GM12864 (cell line): Measurements from ENCODE around the gene SNU13.
"Not testable (repeated sequence)": the region's sequence is repeated elsewhere in the genome, so short reads cannot be mapped to it uniquely, and the experiment has no call there.

Experiments used
- DNase-seq: peaks from one replicate; pipeline ENCODE4 v3.0.0-alpha.2; 2011; ENCODE audit warnings: low read depth
- H3K4me3 ChIP-seq: 2 replicates; pipeline ENCODE4 v1.5.1; 2011; ENCODE audit warnings: mild to moderate bottlenecking, low read depth, low read length, control low read depth
- CTCF ChIP-seq: IDR thresholded peaks from 2 replicates; pipeline ENCODE4 v1.5.1; 2011; ENCODE audit warnings: low read depth, mild to moderate bottlenecking, moderate library complexity, low read length, control low read depth, inconsistent platforms; ENCODE audit errors: missing control alignments

Gene SNU13

GRCh38 chr22:41681616-41682015 lies 7.1 kb downstream of the SNU13 start:
- no peak for TF ChIP-seq CTCF
- DNase-seq, result no peak
- peak overlapping the region; percentile 70; the same call in 1 of the 2 replicates for H3K4me3 ChIP-seq

DNA sequence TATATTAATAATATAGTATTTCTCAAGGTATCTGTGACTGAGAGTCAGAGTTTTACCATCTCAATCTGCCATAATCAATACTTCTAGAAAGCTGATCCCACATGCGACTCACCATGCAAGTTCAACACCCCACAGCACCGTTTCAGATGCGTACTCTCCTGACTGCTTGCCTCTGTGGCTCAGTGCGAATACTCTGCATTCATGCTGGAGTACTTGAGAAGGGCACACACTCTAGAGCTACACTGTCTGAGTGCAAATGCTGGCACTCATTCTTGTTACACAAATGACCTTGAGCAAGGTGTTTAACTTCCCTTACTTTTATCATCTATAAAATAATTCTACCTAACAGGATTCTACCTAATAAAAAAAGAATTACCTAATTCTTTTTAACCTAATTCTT lies 12.5 kb downstream of the SNU13 start:
- H3K4me3 ChIP-seq, result no peak overlapping the region
- no peak for DNase-seq
- no peak for TF ChIP-seq CTCF

DNA sequence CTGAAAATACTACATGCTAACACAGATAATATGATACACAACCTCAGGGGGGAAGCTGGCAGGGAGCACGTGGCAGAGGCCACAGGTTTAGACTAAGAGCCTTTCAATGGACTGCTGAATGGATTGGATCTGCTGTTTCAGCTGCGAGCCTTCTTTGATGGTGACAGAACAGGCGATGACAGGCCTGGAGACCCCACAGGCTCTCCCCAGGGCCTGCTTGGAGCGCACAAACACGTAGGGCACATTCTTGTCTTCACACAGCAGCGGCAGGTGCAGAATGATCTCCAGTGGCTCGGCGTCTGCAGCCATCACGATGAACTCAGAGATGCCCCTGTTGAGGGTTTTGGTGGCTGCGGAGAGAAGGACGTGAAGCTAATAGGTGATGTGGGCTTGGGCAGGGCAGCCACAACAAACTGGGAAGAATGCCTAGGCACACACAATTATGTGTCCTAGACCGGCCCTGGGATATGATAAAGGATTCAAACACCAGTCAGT lies 13.8 kb downstream of the SNU13 start:
- DNase-seq, result no peak
- no peak for TF ChIP-seq CTCF
- no peak overlapping the region for H3K4me3 ChIP-seq

GRCh38 chr22:41672780-41673509 lies 15.7 kb downstream of the SNU13 start:
- no peak overlapping the region for H3K4me3 ChIP-seq
- no peak for DNase-seq
- peak; percentile 60 for TF ChIP-seq CTCF

- H3K4me3 ChIP-seq, DNase-seq: not testable (repeated sequence)
Observed at GRCh38 chr22:41672096-41672495, 16.6 kb downstream of the SNU13 start.

DNA sequence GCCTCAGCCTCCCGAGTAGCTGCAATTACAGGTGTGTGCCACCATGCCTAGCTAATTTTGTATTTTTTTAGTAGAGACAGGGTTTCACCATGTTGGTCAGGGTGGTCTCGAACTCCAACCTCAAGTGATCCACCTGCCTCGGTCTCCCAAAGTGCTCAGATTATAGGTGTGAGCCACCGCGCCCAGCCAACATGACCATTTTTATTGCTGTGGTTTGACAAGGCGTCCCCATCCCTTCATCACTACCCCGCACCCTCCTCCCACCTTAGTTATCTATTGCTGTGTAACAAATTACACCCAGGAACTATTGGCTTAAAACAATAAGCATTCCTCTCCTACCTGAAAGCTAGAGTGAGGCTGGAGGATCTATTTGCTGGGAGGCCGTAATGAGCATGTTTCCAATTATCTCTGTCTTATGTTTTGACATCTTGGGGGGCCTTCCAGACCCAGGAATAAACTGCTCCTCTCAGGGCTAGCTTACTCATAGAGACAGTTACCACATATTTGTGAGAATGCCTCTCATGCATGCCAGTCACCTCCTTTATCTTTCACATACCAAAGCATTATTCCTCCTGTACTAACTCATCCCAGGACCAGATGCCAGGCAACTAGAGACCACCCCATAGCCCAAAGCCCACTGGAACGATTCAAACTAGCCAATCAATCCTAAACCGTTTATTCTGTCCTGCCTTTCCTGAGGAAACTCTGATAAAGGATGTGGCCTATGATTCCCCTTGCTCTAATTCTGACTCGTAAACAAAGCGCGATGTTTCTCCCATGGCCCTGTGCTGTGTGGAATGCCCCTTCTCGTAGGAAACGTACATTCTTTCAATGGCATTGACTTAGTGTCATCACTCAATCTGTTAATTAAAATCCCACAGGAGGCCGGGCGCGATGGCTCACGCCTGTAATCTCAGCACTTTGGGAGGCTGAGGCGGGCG lies 19.4 kb downstream of the SNU13 start:
- no peak for TF ChIP-seq CTCF
- no peak overlapping the region for H3K4me3 ChIP-seq
- DNase-seq, result no peak

DNA sequence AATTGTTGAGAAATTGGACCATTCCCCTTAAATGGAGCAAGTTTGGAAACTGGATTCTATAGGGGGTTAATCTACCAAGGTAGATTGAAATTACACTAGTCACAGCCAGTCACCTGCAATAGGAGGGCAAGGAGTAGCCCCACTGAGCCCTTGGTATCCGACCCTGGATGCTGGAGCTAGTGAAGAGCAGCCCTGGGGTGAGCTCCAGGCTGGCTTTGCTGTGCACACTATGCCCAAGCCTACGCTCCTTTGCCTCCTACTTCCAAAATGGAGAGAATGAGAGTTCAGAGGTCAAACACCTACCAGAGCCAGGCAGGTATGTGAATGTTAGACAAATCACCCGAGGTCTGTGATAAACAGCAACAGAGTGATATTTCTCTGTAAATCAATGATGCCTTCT lies 23.7 kb downstream of the SNU13 start:
- TF ChIP-seq CTCF, result no peak
- H3K4me3 ChIP-seq, result no peak overlapping the region
- DNase-seq, result no peak
